Mesendoderm (in vitro differentiated cells): ENCODE results near the gene RPS2.
A peak's percentile ranks its signal among the peaks of the same experiment; 100 is the strongest.

Experiments used
- DNase-seq: peaks from one replicate; pipeline ENCODE4 v3.0.0; 2013
- H2AK5ac ChIP-seq: 2 replicates; pipeline ENCODE4 v1.6.1; 2013; ENCODE audit warnings: low read length, inconsistent platforms
- H2BK120ac ChIP-seq: 2 replicates; pipeline ENCODE4 v1.6.1; 2013; ENCODE audit warnings: low read depth, mild to moderate bottlenecking, low read length, moderate library complexity, mixed read lengths
- H2BK15ac ChIP-seq: replicated peaks from 2 replicates; pipeline ENCODE4 v1.6.1; 2013; ENCODE audit warnings: low read depth, mild to moderate bottlenecking, moderate library complexity
- H2BK5ac ChIP-seq: 2 replicates; pipeline ENCODE4 v1.6.1; 2013; ENCODE audit warnings: low read length, inconsistent platforms
- H3K18ac ChIP-seq: 2 replicates; pipeline ENCODE4 v1.6.1; 2013; ENCODE audit warnings: mild to moderate bottlenecking, low read length, mixed read lengths
- H3K23ac ChIP-seq: one replicate; pipeline ENCODE4 v1.6.1; 2013; ENCODE audit warnings: low read length
- H3K27ac ChIP-seq: 2 replicates; pipeline ENCODE4 v1.5.1; 2013; ENCODE audit warnings: low read depth, mild to moderate bottlenecking, inconsistent platforms, low read length, moderate library complexity
- H3K27me3 ChIP-seq: 2 replicates; pipeline ENCODE4 v1.6.1; 2013; ENCODE audit warnings: low read length, control low read depth, mild to moderate bottlenecking, inconsistent platforms; ENCODE audit not compliant: insufficient read depth, poor library complexity
- H3K36me3 ChIP-seq: 2 replicates; pipeline ENCODE4 v1.6.1; 2013; ENCODE audit warnings: low read length, inconsistent platforms; ENCODE audit not compliant: control insufficient read depth, insufficient read depth
- H3K4ac ChIP-seq: one replicate; pipeline ENCODE4 v1.6.1; 2013; ENCODE audit warnings: low read depth, mild to moderate bottlenecking, low read length, moderate library complexity
- H3K4me1 ChIP-seq: 2 replicates; pipeline ENCODE4 v1.6.1; 2013; ENCODE audit warnings: low read depth, low read length, inconsistent platforms; ENCODE audit not compliant: control insufficient read depth
- H3K4me2 ChIP-seq: 2 replicates; pipeline ENCODE4 v1.6.1; 2013; ENCODE audit warnings: low read length
- H3K4me3 ChIP-seq: 2 replicates; pipeline ENCODE4 v1.5.1; 2013; ENCODE audit warnings: mild to moderate bottlenecking, low read length
- H3K56ac ChIP-seq: one replicate; pipeline ENCODE4 v1.6.1; 2013; ENCODE audit warnings: low read length
- H3K79me1 ChIP-seq: 2 replicates; pipeline ENCODE4 v1.6.1; 2013; ENCODE audit warnings: low read length, inconsistent platforms
- H3K79me2 ChIP-seq: 2 replicates; pipeline ENCODE4 v1.6.1; 2013; ENCODE audit warnings: mild to moderate bottlenecking, low read length; ENCODE audit not compliant: control insufficient read depth, insufficient read depth
- H3K9ac ChIP-seq: 2 replicates; pipeline ENCODE4 v1.6.1; 2013; ENCODE audit warnings: low read length, inconsistent platforms
- H4K5ac ChIP-seq: one replicate; pipeline ENCODE4 v1.6.1; 2013; ENCODE audit warnings: low read length
- H4K8ac ChIP-seq: one replicate; pipeline ENCODE4 v1.6.1; 2013; ENCODE audit warnings: low read depth, mild to moderate bottlenecking, control low read depth, low read length, moderate library complexity
- WGBS: extraction: QIAGEN DNeasy Blood & Tissue Kit; methylation state at CpG from one replicate; pipeline ENCODE4 v1.1.7; 2013; ENCODE audit warnings: low lambda C conversion rate, missing lambda C conversion rate; ENCODE audit not compliant: insufficient coverage; ENCODE audit errors: extremely low coverage; 5-methylcytosine and 5-hydroxymethylcytosine counted together

RPS2 gene

GRCh38 chr16:2008631-2009163, 44.1 kb upstream of the RPS2 start:
- no peak overlapping the region for H3K18ac ChIP-seq
- DNase-seq, result peak; percentile 40
- no peaks in the 10 kb centered on the region for H3K27me3 ChIP-seq
- no peak overlapping the region for H2BK5ac ChIP-seq
- H3K79me2 ChIP-seq, result peaks cover 39% of the 10 kb centered on the region
- H2BK120ac ChIP-seq, result no peak overlapping the region
- peak overlapping the region; percentile 83 for H3K9ac ChIP-seq
- H3K27ac ChIP-seq, result no peak overlapping the region
- peak overlapping the region; percentile 45 for H3K4me2 ChIP-seq
- H4K5ac ChIP-seq, result no peak overlapping the region
- H2AK5ac ChIP-seq, result no peak overlapping the region
- H3K4me3 ChIP-seq, result peak overlapping the region; percentile 90
- peaks cover 30% of the 10 kb centered on the region for H3K79me1 ChIP-seq
- H3K4ac ChIP-seq, result peak overlapping the region; percentile 72
- no peak overlapping the region for H4K8ac ChIP-seq
- H3K4me1 ChIP-seq, result peaks cover 12% of the 10 kb centered on the region
- H3K56ac ChIP-seq, result peak overlapping the region; percentile 96
- no peaks in the 10 kb centered on the region for H3K36me3 ChIP-seq
- no CpG with 5 or more reads among the region's 23 CpGs for WGBS
- H2BK15ac ChIP-seq, result no peak overlapping the region
- H3K23ac ChIP-seq, result no peak overlapping the region

GRCh38 chr16:2008009-2008526, 43.4 kb upstream of the RPS2 start:
- no peak overlapping the region for H2AK5ac ChIP-seq
- no peak overlapping the region for H3K27ac ChIP-seq
- no peaks in the 10 kb centered on the region for H3K36me3 ChIP-seq
- no peak overlapping the region for H4K8ac ChIP-seq
- peak overlapping the region; percentile 96 for H3K56ac ChIP-seq
- H3K23ac ChIP-seq, result no peak overlapping the region
- H3K27me3 ChIP-seq, result no peaks in the 10 kb centered on the region
- peaks cover 43% of the 10 kb centered on the region for H3K79me2 ChIP-seq
- WGBS, result no CpG with 5 or more reads among the region's 15 CpGs
- no peak overlapping the region for H2BK15ac ChIP-seq
- no peak overlapping the region for H3K4ac ChIP-seq
- no peak for DNase-seq
- peak overlapping the region; percentile 45 for H3K4me2 ChIP-seq
- peak overlapping the region; percentile 83 for H3K9ac ChIP-seq
- H3K4me1 ChIP-seq, result peaks cover 12% of the 10 kb centered on the region
- H4K5ac ChIP-seq, result no peak overlapping the region
- no peak overlapping the region for H3K4me3 ChIP-seq
- no peak overlapping the region for H3K18ac ChIP-seq
- H2BK5ac ChIP-seq, result no peak overlapping the region
- H2BK120ac ChIP-seq, result no peak overlapping the region
- H3K79me1 ChIP-seq, result peaks cover 34% of the 10 kb centered on the region

GRCh38 chr16:2007081-2007836, 42.6 kb upstream of the RPS2 start:
- H2BK120ac ChIP-seq, result no peak overlapping the region
- no CpG with 5 or more reads among the region's 16 CpGs for WGBS
- H4K5ac ChIP-seq, result no peak overlapping the region
- no peak for DNase-seq
- no peak overlapping the region for H4K8ac ChIP-seq
- H2AK5ac ChIP-seq, result no peak overlapping the region
- H3K79me1 ChIP-seq, result peaks cover 34% of the 10 kb centered on the region
- no peak overlapping the region for H2BK5ac ChIP-seq
- H3K9ac ChIP-seq, result peak overlapping the region; percentile 16
- H3K4me3 ChIP-seq, result no peak overlapping the region
- H3K4me1 ChIP-seq, result peaks cover 12% of the 10 kb centered on the region
- no peak overlapping the region for H3K18ac ChIP-seq
- H3K79me2 ChIP-seq, result peaks cover 43% of the 10 kb centered on the region
- no peak overlapping the region for H3K23ac ChIP-seq
- H3K36me3 ChIP-seq, result peaks cover 4% of the 10 kb centered on the region
- H3K4ac ChIP-seq, result no peak overlapping the region
- no peak overlapping the region for H3K4me2 ChIP-seq
- H3K56ac ChIP-seq, result no peak overlapping the region
- no peak overlapping the region for H2BK15ac ChIP-seq
- H3K27me3 ChIP-seq, result no peaks in the 10 kb centered on the region
- no peak overlapping the region for H3K27ac ChIP-seq

GRCh38 chr16:2006317-2006716, 41.7 kb upstream of the RPS2 start:
- Histone ChIP-seq H3K27me3 (no peaks in the 10 kb centered on the region), H3K4me3 (no peak overlapping the region), H4K8ac (no peak overlapping the region), H3K18ac (no peak overlapping the region), H3K27ac (no peak overlapping the region), H3K9ac (peak overlapping the region; percentile 12), H3K79me2 (peaks cover 43% of the 10 kb centered on the region), H2BK15ac (no peak overlapping the region), H3K4me1 (peaks cover 12% of the 10 kb centered on the region), H3K56ac (no peak overlapping the region), H3K4ac (no peak overlapping the region), H2BK120ac (no peak overlapping the region), H2BK5ac (no peak overlapping the region), H2AK5ac (no peak overlapping the region), H3K36me3 (peaks cover 13% of the 10 kb centered on the region), H3K23ac (no peak overlapping the region), H3K4me2 (no peak overlapping the region), H4K5ac (no peak overlapping the region), H3K79me1 (peaks cover 34% of the 10 kb centered on the region)
- no CpG with 5 or more reads among the region's 8 CpGs for WGBS
- no peak for DNase-seq

GRCh38 chr16:2005646-2006045, 41.0 kb upstream of the RPS2 start:
- no peak overlapping the region for H3K23ac ChIP-seq
- no peaks in the 10 kb centered on the region for H3K27me3 ChIP-seq
- H3K18ac ChIP-seq, result no peak overlapping the region
- H3K4me3 ChIP-seq, result no peak overlapping the region
- no peak overlapping the region for H2BK5ac ChIP-seq
- no peak overlapping the region for H4K8ac ChIP-seq
- peaks cover 43% of the 10 kb centered on the region for H3K79me2 ChIP-seq
- H3K4me1 ChIP-seq, result peaks cover 12% of the 10 kb centered on the region
- no peak overlapping the region for H3K4me2 ChIP-seq
- no peak overlapping the region for H3K56ac ChIP-seq
- DNase-seq, result no peak
- no CpG with 5 or more reads among the region's 21 CpGs for WGBS
- H3K79me1 ChIP-seq, result peaks cover 34% of the 10 kb centered on the region
- no peak overlapping the region for H3K4ac ChIP-seq
- H3K36me3 ChIP-seq, result peaks cover 13% of the 10 kb centered on the region
- no peak overlapping the region for H3K27ac ChIP-seq
- H2BK120ac ChIP-seq, result no peak overlapping the region
- H3K9ac ChIP-seq, result no peak overlapping the region
- no peak overlapping the region for H2BK15ac ChIP-seq
- no peak overlapping the region for H2AK5ac ChIP-seq
- H4K5ac ChIP-seq, result no peak overlapping the region
